ENCODE results near the gene C16orf92. TPM values are rescaled to one million over a fixed set of nuclear protein-coding genes. Genes with fewer than 3 reads are reported as not detected.
"Not testable (repeated sequence)": the region's sequence is repeated elsewhere in the genome, so short reads cannot be mapped to it uniquely, and the experiment has no call there.

C16orf92 gene
- total RNA-seq, 1 experiment from 2014 or later, result not detected

DNA sequence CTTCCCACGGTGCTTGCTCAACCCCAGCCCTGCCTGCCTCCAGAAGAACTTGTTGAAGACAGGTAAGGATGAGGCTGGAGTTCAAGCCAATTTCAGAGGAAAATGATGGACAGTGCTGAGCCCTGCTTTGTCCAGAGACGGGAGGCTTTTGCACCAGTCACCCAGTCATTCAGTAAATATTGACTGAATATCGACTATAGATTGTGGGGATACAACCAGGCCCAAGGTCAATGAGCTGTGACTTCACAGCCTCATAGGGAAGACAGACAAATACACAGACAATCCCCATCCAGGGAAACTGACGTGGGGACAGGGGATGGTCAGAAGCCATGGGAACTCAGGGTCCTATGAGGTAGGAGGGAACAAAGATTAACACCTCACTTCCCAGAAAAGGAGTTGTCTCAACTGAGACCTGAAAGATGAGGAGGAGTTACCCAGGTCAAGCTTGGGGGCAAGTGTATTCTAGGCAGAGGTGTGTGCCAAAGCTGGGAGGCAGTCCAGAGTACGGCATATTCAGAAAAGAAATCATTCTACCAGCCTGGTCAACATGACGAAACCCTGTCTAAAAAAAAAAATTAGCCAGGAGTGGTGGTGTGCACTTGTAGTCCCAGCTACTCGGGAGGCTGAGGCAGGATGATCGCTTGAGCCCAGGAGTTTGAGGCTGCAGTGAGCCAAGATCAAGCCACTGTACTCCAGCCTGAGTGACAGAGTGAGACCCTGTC lies 6.3 kb upstream of the C16orf92 start:
- peaks cover 4% of the 10 kb centered on the region; the same call in 1 of the 2 replicates for H3K36me3 Mint-ChIP-seq
- TF ChIP-seq GABPB1 (CRISPR knock-in tag; IDR thresholded peaks at IDR 0.05) (0 out of 2 replicates have a peak, but pooled peaks have one; percentile 43), MYBL2 (CRISPR knock-in tag; IDR thresholded peaks at IDR 0.05) (no peak)
- peaks cover 4% of the 10 kb centered on the region; the same call in 1 of the 2 replicates for H3K9me3 Mint-ChIP-seq
- POLR2A ChIA-PET, result interaction anchor here (1.0 to 1.2 kb wide), 2 partner anchors 8 to 15 kb away, joined by 5 read pairs; no protein-coding TSS in a partner anchor
- peaks cover 9% of the 10 kb centered on the region for H3K4me1 Mint-ChIP-seq
- H3K27ac Mint-ChIP-seq, result peak overlapping the region; percentile 60; the same call in 1 of the 2 replicates
- H3K27me3 Mint-ChIP-seq (ENCODE audit: low read depth), result peaks cover 12% of the 10 kb centered on the region
- DNase-seq (ENCODE audit: low spot score) (no peak), ATAC-seq (no peak)
- H3K4me3 Mint-ChIP-seq, result no peak overlapping the region
- CTCF ChIA-PET, result interaction anchor here (4.3 kb wide), 1 partner anchor 15 kb away, joined by 13 read pairs; no protein-coding TSS in a partner anchor

DNA sequence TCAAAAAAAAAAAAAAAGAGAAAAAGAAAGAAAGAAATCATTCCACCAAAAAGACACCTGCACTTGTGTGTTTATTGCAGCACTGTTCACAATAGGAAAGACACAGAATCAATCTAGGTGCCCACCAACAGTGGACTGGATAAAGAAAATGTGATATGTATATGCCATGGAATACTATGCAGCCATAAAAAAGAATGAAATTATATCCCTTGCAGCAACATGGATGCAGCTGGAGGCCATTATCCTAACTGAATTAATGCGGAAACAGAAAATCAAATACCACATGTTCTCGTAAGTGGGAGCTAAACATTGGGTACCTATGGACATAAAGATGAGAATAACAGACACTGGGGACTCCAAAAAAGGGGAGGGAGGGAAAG lies 5.7 kb upstream of the C16orf92 start:
- CTCF ChIA-PET, result interaction anchor here (1.2 to 4.3 kb wide), 2 partner anchors 11 to 15 kb away, joined by 3 to 13 read pairs; no protein-coding TSS in a partner anchor
- DNase-seq (ENCODE audit: low spot score) (no peak), ATAC-seq (no peak)
- Mint-ChIP-seq H3K27ac (no peak overlapping the region), H3K27me3 (ENCODE audit: low read depth) (peaks cover 7% of the 10 kb centered on the region), H3K36me3 (peaks cover 4% of the 10 kb centered on the region; the same call in 1 of the 2 replicates), H3K9me3 (peaks cover 4% of the 10 kb centered on the region; the same call in 1 of the 2 replicates), H3K4me3 (no peak overlapping the region), H3K4me1 (peaks cover 4% of the 10 kb centered on the region)
- TF ChIP-seq ZNF423 (CRISPR knock-in tag; IDR thresholded peaks at IDR 0.05), result no peak
- no peak for TF ChIP-seq FOXK1 (CRISPR knock-in tag; IDR thresholded peaks at IDR 0.05)
- TF ChIP-seq, protein P1, sequence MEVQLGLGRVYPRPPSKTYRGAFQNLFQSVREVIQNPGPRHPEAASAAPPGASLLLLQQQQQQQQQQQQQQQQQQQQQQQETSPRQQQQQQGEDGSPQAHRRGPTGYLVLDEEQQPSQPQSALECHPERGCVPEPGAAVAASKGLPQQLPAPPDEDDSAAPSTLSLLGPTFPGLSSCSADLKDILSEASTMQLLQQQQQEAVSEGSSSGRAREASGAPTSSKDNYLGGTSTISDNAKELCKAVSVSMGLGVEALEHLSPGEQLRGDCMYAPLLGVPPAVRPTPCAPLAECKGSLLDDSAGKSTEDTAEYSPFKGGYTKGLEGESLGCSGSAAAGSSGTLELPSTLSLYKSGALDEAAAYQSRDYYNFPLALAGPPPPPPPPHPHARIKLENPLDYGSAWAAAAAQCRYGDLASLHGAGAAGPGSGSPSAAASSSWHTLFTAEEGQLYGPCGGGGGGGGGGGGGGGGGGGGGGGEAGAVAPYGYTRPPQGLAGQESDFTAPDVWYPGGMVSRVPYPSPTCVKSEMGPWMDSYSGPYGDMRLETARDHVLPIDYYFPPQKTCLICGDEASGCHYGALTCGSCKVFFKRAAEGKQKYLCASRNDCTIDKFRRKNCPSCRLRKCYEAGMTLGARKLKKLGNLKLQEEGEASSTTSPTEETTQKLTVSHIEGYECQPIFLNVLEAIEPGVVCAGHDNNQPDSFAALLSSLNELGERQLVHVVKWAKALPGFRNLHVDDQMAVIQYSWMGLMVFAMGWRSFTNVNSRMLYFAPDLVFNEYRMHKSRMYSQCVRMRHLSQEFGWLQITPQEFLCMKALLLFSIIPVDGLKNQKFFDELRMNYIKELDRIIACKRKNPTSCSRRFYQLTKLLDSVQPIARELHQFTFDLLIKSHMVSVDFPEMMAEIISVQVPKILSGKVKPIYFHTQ (CRISPR knock-in tag; IDR thresholded peaks at IDR 0.05), result no peak
- POLR2A ChIA-PET, result interaction anchor here (1.0 to 1.2 kb wide), 2 partner anchors 9 to 15 kb away, joined by 5 read pairs; no protein-coding TSS in a partner anchor

DNA sequence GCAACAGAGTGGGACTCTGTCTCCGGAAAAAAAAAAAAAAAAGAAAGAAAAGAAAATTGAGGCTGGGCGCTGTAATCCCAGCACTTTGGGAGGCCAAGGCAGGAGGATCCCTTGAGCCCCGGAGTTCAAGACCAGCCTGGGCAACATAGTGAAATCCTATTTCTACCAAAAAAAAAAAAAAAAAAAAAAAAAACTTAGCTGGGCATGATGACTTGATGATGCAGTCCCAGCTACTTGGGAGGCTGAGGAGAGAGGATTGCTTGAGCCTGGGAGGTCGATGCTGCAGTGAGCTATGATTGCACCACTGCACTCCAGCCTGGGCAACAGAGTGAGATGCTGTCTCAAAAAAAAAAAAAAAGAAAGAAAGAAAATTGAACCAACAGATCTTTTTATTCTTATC lies 5.1 kb upstream of the C16orf92 start:
- ATAC-seq; H3K27ac Mint-ChIP-seq; H3K4me3 Mint-ChIP-seq; H3K27me3 Mint-ChIP-seq (ENCODE audit: low read depth); DNase-seq (ENCODE audit: low spot score); H3K4me1 Mint-ChIP-seq; H3K9me3 Mint-ChIP-seq; H3K36me3 Mint-ChIP-seq: not testable (repeated sequence)
- ChIA-PET CTCF (interaction anchor here (0.6 to 4.3 kb wide), 4 partner anchors 10 to 78 kb away, joined by 3 to 13 read pairs (median 3); partner anchors contain the start of gene YPEL3), POLR2A (interaction anchor here (0.6 to 1.2 kb wide), 2 partner anchors 9 to 1063 kb away, joined by 3 to 5 read pairs; no protein-coding TSS in a partner anchor)

DNA sequence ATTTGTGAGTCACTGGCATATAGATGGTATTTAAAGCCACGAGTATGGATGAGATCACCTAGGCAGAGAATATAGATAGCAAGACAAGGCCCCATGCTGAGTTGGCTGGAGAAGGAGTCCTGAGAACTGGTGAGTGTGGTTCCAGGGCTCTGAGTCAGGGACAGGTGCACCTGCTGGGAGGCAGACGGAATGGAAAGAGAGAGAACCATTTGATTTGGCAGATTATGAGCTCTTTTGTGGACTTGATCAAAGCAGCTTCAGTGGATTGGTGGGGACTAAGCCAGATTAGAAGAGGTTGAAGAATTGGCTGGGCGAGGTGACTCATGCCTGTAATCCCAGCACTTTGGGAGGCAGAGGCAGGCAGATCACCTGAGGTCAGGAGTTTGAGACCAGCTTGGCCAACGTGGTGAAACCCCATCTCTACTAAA lies 4.3 kb upstream of the C16orf92 start:
- Mint-ChIP-seq H3K36me3 (peaks cover 4% of the 10 kb centered on the region; the same call in 1 of the 2 replicates), H3K4me1 (peaks cover 3% of the 10 kb centered on the region; the same call in 1 of the 2 replicates), H3K27ac (no peak overlapping the region), H3K27me3 (ENCODE audit: low read depth) (no peaks in the 10 kb centered on the region), H3K9me3 (peaks cover 4% of the 10 kb centered on the region; the same call in 1 of the 2 replicates), H3K4me3 (no peak overlapping the region)
- ATAC-seq (no peak), DNase-seq (ENCODE audit: low spot score) (no peak)
- CTCF ChIA-PET, result interaction anchor here (1.0 to 4.3 kb wide), 2 partner anchors 13 to 318 kb away, joined by 4 to 13 read pairs; no protein-coding TSS in a partner anchor
- POLR2A ChIA-PET, result interaction anchor here (0.6 kb wide), 1 partner anchor 1063 kb away, joined by 3 read pairs; no protein-coding TSS in a partner anchor
- TF ChIP-seq CREM (CRISPR knock-in tag; IDR thresholded peaks at IDR 0.05), result no peak
- no peak for TF ChIP-seq TP53 (CRISPR knock-in tag; IDR thresholded peaks at IDR 0.05)
- TF ChIP-seq, protein P2, sequence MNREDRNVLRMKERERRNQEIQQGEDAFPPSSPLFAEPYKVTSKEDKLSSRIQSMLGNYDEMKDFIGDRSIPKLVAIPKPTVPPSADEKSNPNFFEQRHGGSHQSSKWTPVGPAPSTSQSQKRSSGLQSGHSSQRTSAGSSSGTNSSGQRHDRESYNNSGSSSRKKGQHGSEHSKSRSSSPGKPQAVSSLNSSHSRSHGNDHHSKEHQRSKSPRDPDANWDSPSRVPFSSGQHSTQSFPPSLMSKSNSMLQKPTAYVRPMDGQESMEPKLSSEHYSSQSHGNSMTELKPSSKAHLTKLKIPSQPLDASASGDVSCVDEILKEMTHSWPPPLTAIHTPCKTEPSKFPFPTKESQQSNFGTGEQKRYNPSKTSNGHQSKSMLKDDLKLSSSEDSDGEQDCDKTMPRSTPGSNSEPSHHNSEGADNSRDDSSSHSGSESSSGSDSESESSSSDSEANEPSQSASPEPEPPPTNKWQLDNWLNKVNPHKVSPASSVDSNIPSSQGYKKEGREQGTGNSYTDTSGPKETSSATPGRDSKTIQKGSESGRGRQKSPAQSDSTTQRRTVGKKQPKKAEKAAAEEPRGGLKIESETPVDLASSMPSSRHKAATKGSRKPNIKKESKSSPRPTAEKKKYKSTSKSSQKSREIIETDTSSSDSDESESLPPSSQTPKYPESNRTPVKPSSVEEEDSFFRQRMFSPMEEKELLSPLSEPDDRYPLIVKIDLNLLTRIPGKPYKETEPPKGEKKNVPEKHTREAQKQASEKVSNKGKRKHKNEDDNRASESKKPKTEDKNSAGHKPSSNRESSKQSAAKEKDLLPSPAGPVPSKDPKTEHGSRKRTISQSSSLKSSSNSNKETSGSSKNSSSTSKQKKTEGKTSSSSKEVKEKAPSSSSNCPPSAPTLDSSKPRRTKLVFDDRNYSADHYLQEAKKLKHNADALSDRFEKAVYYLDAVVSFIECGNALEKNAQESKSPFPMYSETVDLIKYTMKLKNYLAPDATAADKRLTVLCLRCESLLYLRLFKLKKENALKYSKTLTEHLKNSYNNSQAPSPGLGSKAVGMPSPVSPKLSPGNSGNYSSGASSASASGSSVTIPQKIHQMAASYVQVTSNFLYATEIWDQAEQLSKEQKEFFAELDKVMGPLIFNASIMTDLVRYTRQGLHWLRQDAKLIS (CRISPR knock-in tag; IDR thresholded peaks at IDR 0.05; ENCODE audit: borderline replicate concordance), result no peak
- TF ChIP-seq, protein P3, sequence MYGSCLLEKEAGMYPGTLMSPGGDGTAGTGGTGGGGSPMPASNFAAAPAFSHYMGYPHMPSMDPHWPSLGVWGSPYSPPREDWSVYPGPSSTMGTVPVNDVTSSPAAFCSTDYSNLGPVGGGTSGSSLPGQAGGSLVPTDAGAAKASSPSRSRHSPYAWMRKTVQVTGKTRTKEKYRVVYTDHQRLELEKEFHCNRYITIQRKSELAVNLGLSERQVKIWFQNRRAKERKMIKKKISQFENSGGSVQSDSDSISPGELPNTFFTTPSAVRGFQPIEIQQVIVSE (CRISPR knock-in tag; IDR thresholded peaks at IDR 0.05; ENCODE audit: borderline replicate concordance), result no peak
- TF ChIP-seq ETV6 (CRISPR knock-in tag; IDR thresholded peaks at IDR 0.05), result no peak
- TF ChIP-seq SOX15 (CRISPR knock-in tag; IDR thresholded peaks at IDR 0.05), result no peak
- no peak for TF ChIP-seq ZNF317 (CRISPR knock-in tag; IDR thresholded peaks at IDR 0.05; ENCODE audit: borderline replicate concordance, low read depth)
- TF ChIP-seq ZNF671 (CRISPR knock-in tag; IDR thresholded peaks at IDR 0.05), result no peak
- TF ChIP-seq RORB (CRISPR knock-in tag; IDR thresholded peaks at IDR 0.05), result no peak
- TF ChIP-seq, protein P4, sequence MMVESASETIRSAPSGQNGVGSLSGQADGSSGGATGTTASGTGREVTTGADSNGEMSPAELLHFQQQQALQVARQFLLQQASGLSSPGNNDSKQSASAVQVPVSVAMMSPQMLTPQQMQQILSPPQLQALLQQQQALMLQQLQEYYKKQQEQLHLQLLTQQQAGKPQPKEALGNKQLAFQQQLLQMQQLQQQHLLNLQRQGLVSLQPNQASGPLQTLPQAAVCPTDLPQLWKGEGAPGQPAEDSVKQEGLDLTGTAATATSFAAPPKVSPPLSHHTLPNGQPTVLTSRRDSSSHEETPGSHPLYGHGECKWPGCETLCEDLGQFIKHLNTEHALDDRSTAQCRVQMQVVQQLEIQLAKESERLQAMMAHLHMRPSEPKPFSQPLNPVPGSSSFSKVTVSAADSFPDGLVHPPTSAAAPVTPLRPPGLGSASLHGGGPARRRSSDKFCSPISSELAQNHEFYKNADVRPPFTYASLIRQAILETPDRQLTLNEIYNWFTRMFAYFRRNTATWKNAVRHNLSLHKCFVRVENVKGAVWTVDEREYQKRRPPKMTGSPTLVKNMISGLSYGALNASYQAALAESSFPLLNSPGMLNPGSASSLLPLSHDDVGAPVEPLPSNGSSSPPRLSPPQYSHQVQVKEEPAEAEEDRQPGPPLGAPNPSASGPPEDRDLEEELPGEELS (CRISPR knock-in tag; IDR thresholded peaks at IDR 0.05), result no peak
- TF ChIP-seq ATF1 (CRISPR knock-in tag; IDR thresholded peaks at IDR 0.05), result no peak
- no peak for TF ChIP-seq PRRX2 (CRISPR knock-in tag; IDR thresholded peaks at IDR 0.05)
